K562 (cell line): Measurements from ENCODE around the gene MMP24OS. TPM values are rescaled to one million over a fixed set of nuclear protein-coding genes. Genes with fewer than 3 reads are reported as not detected.
A peak's percentile ranks its signal among the peaks of the same experiment; 100 is the strongest.

Experiments
- ATAC-seq: fragments of 200-7000 bp; cut with Tn5 transposase; 3 replicates; pipeline ENCODE4 v1.9.1; 2020; ENCODE audit warnings: moderate library complexity
- BruUV-seq: library from RNA; stranded (reverse); fragments of 400-500 nt; replicated peaks from 2 replicates; lab custom pipeline; 2021; lab: Mats Ljungman, UMichigan
- CTCF ChIA-PET: fragments of 300-600 bp; formaldehyde crosslinking; extraction: SDS; loops from one replicate; lab custom pipeline; 2021; ENCODE audit warnings: low intra/inter-chr PET ratio; lab: Yijun Ruan, JAX
- POLR2A ChIA-PET: fragments of 300-600, 350-650 bp; sonication (Branson Sonifier 250); formaldehyde crosslinking; extraction: SDS; loops from one replicate; lab custom pipeline; 2021; ENCODE audit warnings: antibody characterized with exemption, inconsistent platforms; lab: Yijun Ruan, JAX
- DNase-seq, 4 experiments: peaks; one replicate each; pipeline versions ENCODE4 v3.0.0 to v3.0.0-alpha.2; 2011 to 2018; ENCODE audit warnings: low spot score in 3 of 4, mixed read lengths in 3 of 4; ENCODE audit errors: extremely low read depth in 1 of 4
- FAIRE-seq: peaks from 2 replicates; lab custom pipeline; 2011; peaks lifted over from hg19 to GRCh38; lab: Jason Lieb, UNC
- H2AFZ ChIP-seq: 2 replicates; pipeline ENCODE4 v1.6.0; 2011; ENCODE audit warnings: low read depth, low read length, control low read depth, inconsistent platforms
- H3K27ac ChIP-seq: fragments of 200-600 bp; 3 replicates; pipeline ENCODE4 v1.8.0; 2011; ENCODE audit warnings: low read depth, mild to moderate bottlenecking, control low read depth, inconsistent platforms, low read length, moderate library complexity, mixed read lengths; ENCODE audit errors: extremely low read depth
- H3K27me3 ChIP-seq, 2 experiments: fragments of 300-600 bp in 1 of 2; 2 replicates in 1 of 2; 3 replicates in 1 of 2; pipeline versions ENCODE4 v1.6.0 to v1.8.0; 2011; ENCODE audit warnings: inconsistent platforms in 2 of 2, low read length in 2 of 2, mild to moderate bottlenecking in 1 of 2, mixed read lengths in 1 of 2, moderate library complexity in 1 of 2; ENCODE audit not compliant: control insufficient read depth in 2 of 2, insufficient read depth in 2 of 2
- H3K36me3 ChIP-seq: fragments of 300-600 bp; 3 replicates; pipeline ENCODE4 v1.8.0; 2011; ENCODE audit warnings: mild to moderate bottlenecking, low read length, inconsistent platforms; ENCODE audit not compliant: control insufficient read depth, insufficient read depth
- H3K4me1 ChIP-seq, 2 experiments: fragments of 200-600 bp in 1 of 2; replicated peaks in 1 of 2; 2 replicates in 1 of 2; 3 replicates in 1 of 2; pipeline versions ENCODE4 v1.5.1 to v1.8.0; 2011; ENCODE audit warnings: inconsistent platforms in 2 of 2, low read length in 2 of 2, mild to moderate bottlenecking in 1 of 2, mixed read lengths in 1 of 2, moderate library complexity in 1 of 2; ENCODE audit not compliant: control insufficient read depth in 2 of 2, insufficient read depth in 2 of 2
- H3K4me2 ChIP-seq: 2 replicates; pipeline ENCODE4 v1.6.1; 2011; ENCODE audit warnings: low read length, control low read depth, inconsistent platforms, mixed read lengths; ENCODE audit not compliant: insufficient read depth
- H3K4me3 ChIP-seq: fragments of 200-600 bp; sonication (generic), shearing (Covaris generic); 2 replicates; pipeline ENCODE4 v1.5.1; 2016; ENCODE audit warnings: control low read depth, inconsistent platforms
- H3K79me2 ChIP-seq: fragments of 200-600 bp; 3 replicates; pipeline ENCODE4 v1.8.0; 2011; ENCODE audit warnings: low read length, inconsistent platforms; ENCODE audit not compliant: control insufficient read depth, insufficient read depth
- H3K9ac ChIP-seq, 2 experiments: 2 replicates each; pipeline versions ENCODE4 v1.6.0 to v1.6.1; 2011; ENCODE audit warnings: low read depth in 2 of 2, low read length in 2 of 2, control low read depth in 1 of 2, inconsistent platforms in 1 of 2, mild to moderate bottlenecking in 1 of 2, mixed read lengths in 1 of 2; ENCODE audit not compliant: insufficient read depth in 1 of 2
- H3K9me1 ChIP-seq: one replicate; pipeline ENCODE4 v1.6.0; 2011; ENCODE audit warnings: inconsistent platforms, mild to moderate bottlenecking, low read length, moderate library complexity; ENCODE audit not compliant: control insufficient read depth, insufficient read depth
- H3K9me3 ChIP-seq: replicated peaks from 2 replicates; pipeline ENCODE4 v1.5.1; 2011; ENCODE audit warnings: low read depth, low read length, inconsistent platforms; ENCODE audit not compliant: control insufficient read depth, insufficient read depth
- H4K20me1 ChIP-seq: replicated peaks from 2 replicates; pipeline ENCODE4 v1.6.1; 2011; ENCODE audit warnings: low read length, inconsistent platforms, mixed read lengths; ENCODE audit not compliant: control insufficient read depth, insufficient read depth
- C11orf30 ChIP-seq: fragments of 450-650 bp; IDR thresholded peaks from 2 replicates; pipeline ENCODE4 v1.6.1; 2016; ENCODE audit warnings: low read depth, mild to moderate bottlenecking
- E2F3 ChIP-seq: fragments of 250-450 bp; sonication (Bioruptor Pico); IDR thresholded peaks from 2 replicates; pipeline ENCODE4 v1.4.0; 2020; ENCODE audit warnings: mild to moderate bottlenecking
- FOXA1 ChIP-seq: fragments of 450-650 bp; IDR thresholded peaks from 2 replicates; pipeline ENCODE4 v1.6.1; 2016; ENCODE audit warnings: mild to moderate bottlenecking, borderline replicate concordance
- NFE2 ChIP-seq: IDR thresholded peaks from 2 replicates; pipeline ENCODE4 v1.6.1; 2014; ENCODE audit warnings: antibody characterized with exemption, low read depth
- SMARCA4 ChIP-seq: fragments of 450-650 bp; IDR thresholded peaks from 2 replicates; pipeline ENCODE4 v1.6.1; 2016
- ZNF584 ChIP-seq: fragments of 200-800 bp; sonication (Bioruptor generic); IDR thresholded peaks from 2 replicates; pipeline ENCODE4 v1.6.1; 2016; ENCODE audit warnings: low read depth, mild to moderate bottlenecking, missing genetic modification characterization, missing compliant biosample characterization
- ZNF668 ChIP-seq: fragments of 250-450 bp; sonication (Bioruptor Pico); IDR thresholded peaks from 2 replicates; pipeline ENCODE4 v1.8.0; 2022; ENCODE audit warnings: mild to moderate bottlenecking, inconsistent platforms
- WGBS: fragments of 100-300 bp; shearing (Covaris generic); methylation state at CpG from one replicate; pipeline ENCODE4 v1.1.6; 2016; ENCODE audit warnings: low coverage, mixed read lengths; ENCODE audit not compliant: insufficient coverage; ENCODE audit errors: missing lambda C conversion rate; 5-methylcytosine and 5-hydroxymethylcytosine counted together
- in situ Hi-C: fragments of 300-500 bp; cut with MboI; formaldehyde crosslinking; loops from 4 replicates; pipeline ENCODE4 v1.15.0; 2018; ENCODE audit warnings: inconsistent platforms, mixed read lengths
- intact Hi-C: fragments of 100-400 bp; cut with micrococcal nuclease; formaldehyde crosslinking; loops from 2 replicates; pipeline ENCODE4 v1.14.2; 2022
- polyA plus RNA-seq, 8 experiments: library from polyadenylated mRNA; depleted of rRNA in 4 of 8; stranded (reverse) in 5 of 8; unstranded in 3 of 8; fragments of >200 nt; fragmentation: Nextera tagmentation in 2 of 8; fragmentation: Illumina TruSeq in 1 of 8; extraction: Ambion mirVana in 2 of 8; extraction: Trizol in 1 of 8; gene quantifications; 2 replicates each; pipeline versions ENCODE4 v1.2.1 to v1.2.3, GENCODE V29; 2011 to 2014; ENCODE audit warnings: inconsistent platforms in 1 of 8, missing spikeins in 1 of 8
- total RNA-seq, 7 experiments: library from RNA; depleted of rRNA in 6 of 7; stranded (reverse); fragments of >200 nt in 6 of 7; fragmentation: Illumina TruSeq in 2 of 7; extraction: Trizol in 2 of 7; gene quantifications; 2 replicates each; pipeline versions ENCODE4 v1.2.1 to v1.2.3, GENCODE V29; 2011 to 2021; ENCODE audit warnings: low replicate concordance in 1 of 7
- TF ChIP-seq, protein P1 (sequence below): fragments of 450-650 bp; IDR thresholded peaks from 2 replicates; pipeline ENCODE4 v1.7.0; 2016; ENCODE audit warnings: borderline replicate concordance
- TF ChIP-seq, protein P2 (sequence below): sonication (generic); formaldehyde crosslinking; IDR thresholded peaks from 2 replicates; pipeline ENCODE4 v1.8.0; 2023; ENCODE audit warnings: mild to moderate bottlenecking, missing genetic modification reagents

The MMP24OS gene
- total and polyA plus RNA-seq, 9 of the 15 experiments (the other 6 are each of a cell fraction or from before 2014, with no cell fraction given) = 0.92 to 41.5 (median 11.4) TPM

- peaks cover 14 to 41% of the 10 kb centered on the region in 2 experiments for H3K4me1 ChIP-seq
- POLR2A ChIA-PET = no interaction called here
- no peaks in the 10 kb centered on the region for H3K79me2 ChIP-seq
- DNase-seq = no peak
- peak overlapping the region; percentile 15; the same call in 1 of the 2 replicates for H3K4me2 ChIP-seq
- no TSS peak for BruUV-seq
- H4K20me1 ChIP-seq = no peaks in the 10 kb centered on the region
- FAIRE-seq = no peak
- H3K9me3 ChIP-seq = no peaks in the 10 kb centered on the region
- no peak overlapping the region for H3K9ac ChIP-seq
- intact Hi-C loops (no loop called here), in situ Hi-C loops (no loop called here)
- no peak overlapping the region for H3K4me3 ChIP-seq
- TF ChIP-seq ZNF584 (CRISPR knock-in tag) = 0 out of 2 replicates have a peak, but pooled peaks have one; percentile 1
- no peak for TF ChIP-seq E2F3 (CRISPR knock-in tag)
- ATAC-seq = no peak
- H2AFZ ChIP-seq = no peak overlapping the region
- CTCF ChIA-PET = no interaction called here
- H3K27ac ChIP-seq = no peak overlapping the region
- H3K36me3 ChIP-seq = peaks cover 13% of the 10 kb centered on the region
- 50% methylated on average over 3 of the region's 3 CpGs for WGBS
- no peaks in the 10 kb centered on the region for H3K27me3 ChIP-seq
- no peaks in the 10 kb centered on the region for H3K9me1 ChIP-seq
Measured at GRCh38 chr20:35326740-35327073, 48.8 kb upstream of the MMP24OS start.

GRCh38 chr20:35326021-35326739 lies 48.3 kb upstream of the MMP24OS start:
- H3K9me1 ChIP-seq = no peaks in the 10 kb centered on the region
- H3K4me1 ChIP-seq = peaks cover 14 to 41% of the 10 kb centered on the region in 2 experiments
- peak overlapping the region; percentile 12; the same call in 1 of the 2 replicates for H2AFZ ChIP-seq
- intact Hi-C loops = no loop called here
- ATAC-seq (no peak), DNase-seq (no peak), FAIRE-seq (no peak)
- no peaks in the 10 kb centered on the region for H3K9me3 ChIP-seq
- WGBS = 44% methylated on average over 11 of the region's 11 CpGs
- in situ Hi-C loops = no loop called here
- no peaks in the 10 kb centered on the region for H4K20me1 ChIP-seq
- ChIA-PET CTCF (no interaction called here), POLR2A (interaction anchor here (0.7 kb wide), 1 partner anchor 27 kb away, joined by 3 read pairs; no protein-coding TSS in a partner anchor)
- BruUV-seq = no TSS peak
- no peaks in the 10 kb centered on the region for H3K79me2 ChIP-seq
- H3K27me3 ChIP-seq = no peaks in the 10 kb centered on the region
- H3K27ac ChIP-seq = peak overlapping the region; percentile 27; the same call in 1 of the 3 replicates
- H3K4me2 ChIP-seq = peak overlapping the region; percentile 26; the same call in 1 of the 2 replicates
- H3K36me3 ChIP-seq = peaks cover 13% of the 10 kb centered on the region
- H3K4me3 ChIP-seq = no peak overlapping the region
- no peak overlapping the region for H3K9ac ChIP-seq
- TF ChIP-seq, protein P1, sequence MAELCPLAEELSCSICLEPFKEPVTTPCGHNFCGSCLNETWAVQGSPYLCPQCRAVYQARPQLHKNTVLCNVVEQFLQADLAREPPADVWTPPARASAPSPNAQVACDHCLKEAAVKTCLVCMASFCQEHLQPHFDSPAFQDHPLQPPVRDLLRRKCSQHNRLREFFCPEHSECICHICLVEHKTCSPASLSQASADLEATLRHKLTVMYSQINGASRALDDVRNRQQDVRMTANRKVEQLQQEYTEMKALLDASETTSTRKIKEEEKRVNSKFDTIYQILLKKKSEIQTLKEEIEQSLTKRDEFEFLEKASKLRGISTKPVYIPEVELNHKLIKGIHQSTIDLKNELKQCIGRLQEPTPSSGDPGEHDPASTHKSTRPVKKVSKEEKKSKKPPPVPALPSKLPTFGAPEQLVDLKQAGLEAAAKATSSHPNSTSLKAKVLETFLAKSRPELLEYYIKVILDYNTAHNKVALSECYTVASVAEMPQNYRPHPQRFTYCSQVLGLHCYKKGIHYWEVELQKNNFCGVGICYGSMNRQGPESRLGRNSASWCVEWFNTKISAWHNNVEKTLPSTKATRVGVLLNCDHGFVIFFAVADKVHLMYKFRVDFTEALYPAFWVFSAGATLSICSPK = no peak
- TF ChIP-seq NFE2 = peak; percentile 64; the same call in 1 of the 2 replicates
- peak; percentile 60; the same call in 1 of the 2 replicates for TF ChIP-seq C11orf30
- TF ChIP-seq ZNF584 (CRISPR knock-in tag) = 0 out of 2 replicates have a peak, but pooled peaks have one; percentile 18
- TF ChIP-seq, protein P2, sequence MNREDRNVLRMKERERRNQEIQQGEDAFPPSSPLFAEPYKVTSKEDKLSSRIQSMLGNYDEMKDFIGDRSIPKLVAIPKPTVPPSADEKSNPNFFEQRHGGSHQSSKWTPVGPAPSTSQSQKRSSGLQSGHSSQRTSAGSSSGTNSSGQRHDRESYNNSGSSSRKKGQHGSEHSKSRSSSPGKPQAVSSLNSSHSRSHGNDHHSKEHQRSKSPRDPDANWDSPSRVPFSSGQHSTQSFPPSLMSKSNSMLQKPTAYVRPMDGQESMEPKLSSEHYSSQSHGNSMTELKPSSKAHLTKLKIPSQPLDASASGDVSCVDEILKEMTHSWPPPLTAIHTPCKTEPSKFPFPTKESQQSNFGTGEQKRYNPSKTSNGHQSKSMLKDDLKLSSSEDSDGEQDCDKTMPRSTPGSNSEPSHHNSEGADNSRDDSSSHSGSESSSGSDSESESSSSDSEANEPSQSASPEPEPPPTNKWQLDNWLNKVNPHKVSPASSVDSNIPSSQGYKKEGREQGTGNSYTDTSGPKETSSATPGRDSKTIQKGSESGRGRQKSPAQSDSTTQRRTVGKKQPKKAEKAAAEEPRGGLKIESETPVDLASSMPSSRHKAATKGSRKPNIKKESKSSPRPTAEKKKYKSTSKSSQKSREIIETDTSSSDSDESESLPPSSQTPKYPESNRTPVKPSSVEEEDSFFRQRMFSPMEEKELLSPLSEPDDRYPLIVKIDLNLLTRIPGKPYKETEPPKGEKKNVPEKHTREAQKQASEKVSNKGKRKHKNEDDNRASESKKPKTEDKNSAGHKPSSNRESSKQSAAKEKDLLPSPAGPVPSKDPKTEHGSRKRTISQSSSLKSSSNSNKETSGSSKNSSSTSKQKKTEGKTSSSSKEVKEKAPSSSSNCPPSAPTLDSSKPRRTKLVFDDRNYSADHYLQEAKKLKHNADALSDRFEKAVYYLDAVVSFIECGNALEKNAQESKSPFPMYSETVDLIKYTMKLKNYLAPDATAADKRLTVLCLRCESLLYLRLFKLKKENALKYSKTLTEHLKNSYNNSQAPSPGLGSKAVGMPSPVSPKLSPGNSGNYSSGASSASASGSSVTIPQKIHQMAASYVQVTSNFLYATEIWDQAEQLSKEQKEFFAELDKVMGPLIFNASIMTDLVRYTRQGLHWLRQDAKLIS (CRISPR knock-in tag) = 0 out of 2 replicates have a peak, but pooled peaks have one; percentile 15
- no peak for TF ChIP-seq ZNF668 (CRISPR knock-in tag)
- TF ChIP-seq SMARCA4 = 0 out of 2 replicates have a peak, but pooled peaks have one; percentile 41
- TF ChIP-seq FOXA1 = no peak
